ENCODE measurements around the gene TRIM69. TPM values are rescaled to one million over a fixed set of nuclear protein-coding genes. Genes with fewer than 3 reads are reported as not detected.
"Not testable (repeated sequence)": the region's sequence is repeated elsewhere in the genome, so short reads cannot be mapped to it uniquely, and the experiment has no call there.

Gene TRIM69
- total RNA-seq, 1 donor from 2014 or later: 9.7 TPM

DNA sequence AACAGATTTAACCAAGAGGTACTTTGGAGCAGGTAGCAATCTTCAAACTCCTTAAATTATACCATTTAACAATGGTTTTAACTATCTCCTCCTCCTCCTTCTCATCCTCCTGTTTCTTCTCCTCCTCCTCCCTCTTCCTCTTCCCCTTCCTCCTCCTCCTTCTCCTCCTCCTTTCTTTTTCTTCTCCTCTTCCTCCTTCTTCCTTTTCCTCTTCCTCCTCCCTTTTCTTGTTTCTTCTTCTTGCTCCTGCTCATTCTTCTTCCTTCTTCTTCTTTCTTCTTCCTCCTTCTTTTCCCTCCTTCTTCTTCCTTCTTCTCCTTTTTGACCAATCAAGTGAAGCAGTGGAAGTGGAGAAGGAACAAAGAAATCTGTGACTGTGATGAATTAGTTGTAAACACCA is 39.3 kb upstream of the TRIM69 start:
- no peak for DNase-seq (ENCODE audit: low spot score)
- H3K9me3 Mint-ChIP-seq (ENCODE audit: low read depth): peaks cover 24% of the 10 kb centered on the region
- H3K4me1 Mint-ChIP-seq (ENCODE audit: low read depth): no peaks in the 10 kb centered on the region
- H3K36me3 Mint-ChIP-seq (ENCODE audit: low read depth): peaks cover 8% of the 10 kb centered on the region
- peaks cover 45% of the 10 kb centered on the region for H3K27me3 Mint-ChIP-seq (ENCODE audit: low read depth)
- TF ChIP-seq, protein P1, sequence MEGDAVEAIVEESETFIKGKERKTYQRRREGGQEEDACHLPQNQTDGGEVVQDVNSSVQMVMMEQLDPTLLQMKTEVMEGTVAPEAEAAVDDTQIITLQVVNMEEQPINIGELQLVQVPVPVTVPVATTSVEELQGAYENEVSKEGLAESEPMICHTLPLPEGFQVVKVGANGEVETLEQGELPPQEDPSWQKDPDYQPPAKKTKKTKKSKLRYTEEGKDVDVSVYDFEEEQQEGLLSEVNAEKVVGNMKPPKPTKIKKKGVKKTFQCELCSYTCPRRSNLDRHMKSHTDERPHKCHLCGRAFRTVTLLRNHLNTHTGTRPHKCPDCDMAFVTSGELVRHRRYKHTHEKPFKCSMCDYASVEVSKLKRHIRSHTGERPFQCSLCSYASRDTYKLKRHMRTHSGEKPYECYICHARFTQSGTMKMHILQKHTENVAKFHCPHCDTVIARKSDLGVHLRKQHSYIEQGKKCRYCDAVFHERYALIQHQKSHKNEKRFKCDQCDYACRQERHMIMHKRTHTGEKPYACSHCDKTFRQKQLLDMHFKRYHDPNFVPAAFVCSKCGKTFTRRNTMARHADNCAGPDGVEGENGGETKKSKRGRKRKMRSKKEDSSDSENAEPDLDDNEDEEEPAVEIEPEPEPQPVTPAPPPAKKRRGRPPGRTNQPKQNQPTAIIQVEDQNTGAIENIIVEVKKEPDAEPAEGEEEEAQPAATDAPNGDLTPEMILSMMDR (IDR thresholded peaks at IDR 0.05): no peak
- no peak overlapping the region for H3K4me3 Mint-ChIP-seq (ENCODE audit: unreplicated experiment)
- H3K27ac Mint-ChIP-seq (ENCODE audit: unreplicated experiment): no peak overlapping the region

DNA sequence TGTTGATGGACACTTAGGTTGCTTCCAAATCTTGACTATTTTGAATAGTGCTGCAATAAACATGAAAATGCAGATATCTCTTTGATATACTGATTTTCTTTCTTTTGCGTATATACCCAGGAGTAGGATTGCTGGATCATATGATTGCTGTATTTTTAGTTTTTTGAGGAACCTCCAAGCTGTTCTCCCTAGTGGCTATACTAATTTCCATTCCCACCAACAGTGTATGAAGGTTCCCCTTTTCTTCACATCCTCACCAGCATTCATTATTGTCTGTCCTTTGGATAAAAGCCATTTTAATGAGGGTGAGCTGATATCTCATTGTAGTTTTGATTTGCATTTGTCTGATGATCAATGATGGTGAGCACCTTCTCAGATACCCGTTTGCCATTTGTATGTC is 37.7 kb upstream of the TRIM69 start:
- peaks cover 38% of the 10 kb centered on the region for H3K9me3 Mint-ChIP-seq (ENCODE audit: low read depth)
- no peak overlapping the region for H3K27ac Mint-ChIP-seq (ENCODE audit: unreplicated experiment)
- TF ChIP-seq, protein P1 (IDR thresholded peaks at IDR 0.05): no peak
- peaks cover 45% of the 10 kb centered on the region for H3K27me3 Mint-ChIP-seq (ENCODE audit: low read depth)
- H3K36me3 Mint-ChIP-seq (ENCODE audit: low read depth): peaks cover 13% of the 10 kb centered on the region
- no peaks in the 10 kb centered on the region for H3K4me1 Mint-ChIP-seq (ENCODE audit: low read depth)
- no peak for DNase-seq (ENCODE audit: low spot score)
- H3K4me3 Mint-ChIP-seq (ENCODE audit: unreplicated experiment): no peak overlapping the region

DNA sequence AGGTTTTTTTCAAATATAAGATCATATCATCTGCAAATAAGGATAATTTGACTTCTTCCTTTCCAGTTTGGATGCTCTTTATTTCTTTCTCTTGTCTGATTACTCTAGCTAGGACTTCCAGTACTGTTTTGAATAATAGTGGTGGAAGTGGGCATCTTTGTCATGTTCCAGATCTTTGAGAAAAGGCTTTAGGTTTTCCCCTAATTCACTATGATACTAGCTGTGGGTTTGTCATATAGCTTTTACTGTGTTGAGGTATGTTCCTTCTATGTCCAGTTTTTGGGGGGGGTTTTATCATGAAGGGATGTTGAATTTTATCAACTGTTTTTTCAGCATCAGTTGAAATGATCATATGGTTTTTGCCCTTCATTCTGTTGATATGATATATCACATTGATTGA is 35.7 kb upstream of the TRIM69 start:
- Mint-ChIP-seq H3K27me3 (ENCODE audit: low read depth) (peaks cover 35% of the 10 kb centered on the region), H3K36me3 (ENCODE audit: low read depth) (peaks cover 15% of the 10 kb centered on the region), H3K9me3 (ENCODE audit: low read depth) (peaks cover 44% of the 10 kb centered on the region)
- not testable (repeated sequence) for H3K27ac Mint-ChIP-seq (ENCODE audit: unreplicated experiment); H3K4me3 Mint-ChIP-seq (ENCODE audit: unreplicated experiment); DNase-seq (ENCODE audit: low spot score); H3K4me1 Mint-ChIP-seq (ENCODE audit: low read depth)

DNA sequence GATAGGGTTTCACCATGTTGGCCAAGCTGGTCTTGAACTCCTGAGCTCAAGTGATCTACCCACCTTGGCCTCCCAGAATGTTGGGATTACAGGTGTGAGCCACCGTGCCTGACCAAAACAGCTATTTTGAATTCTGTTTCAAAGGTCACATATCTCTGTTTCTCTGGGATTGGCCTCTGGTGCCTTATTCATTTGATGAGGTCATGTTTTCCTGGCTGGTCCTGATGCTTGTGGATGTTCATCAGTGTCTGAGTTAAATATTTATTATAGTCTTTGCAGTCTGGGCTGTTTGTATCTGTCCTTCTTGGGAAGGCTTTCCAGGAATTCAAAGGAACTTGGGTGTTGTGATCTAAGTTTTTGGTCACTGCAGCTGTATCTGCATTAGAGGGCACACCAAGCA is 30.3 kb upstream of the TRIM69 start:
- H3K9me3 Mint-ChIP-seq (ENCODE audit: low read depth): peaks cover 24% of the 10 kb centered on the region
- H3K4me1 Mint-ChIP-seq (ENCODE audit: low read depth): peaks cover 7% of the 10 kb centered on the region
- no peak for DNase-seq (ENCODE audit: low spot score)
- TF ChIP-seq, protein P1 (IDR thresholded peaks at IDR 0.05): no peak
- no peak overlapping the region for H3K27ac Mint-ChIP-seq (ENCODE audit: unreplicated experiment)
- peaks cover 8% of the 10 kb centered on the region for H3K36me3 Mint-ChIP-seq (ENCODE audit: low read depth)
- no peak overlapping the region for H3K4me3 Mint-ChIP-seq (ENCODE audit: unreplicated experiment)
- H3K27me3 Mint-ChIP-seq (ENCODE audit: low read depth): peaks cover 4% of the 10 kb centered on the region

DNA sequence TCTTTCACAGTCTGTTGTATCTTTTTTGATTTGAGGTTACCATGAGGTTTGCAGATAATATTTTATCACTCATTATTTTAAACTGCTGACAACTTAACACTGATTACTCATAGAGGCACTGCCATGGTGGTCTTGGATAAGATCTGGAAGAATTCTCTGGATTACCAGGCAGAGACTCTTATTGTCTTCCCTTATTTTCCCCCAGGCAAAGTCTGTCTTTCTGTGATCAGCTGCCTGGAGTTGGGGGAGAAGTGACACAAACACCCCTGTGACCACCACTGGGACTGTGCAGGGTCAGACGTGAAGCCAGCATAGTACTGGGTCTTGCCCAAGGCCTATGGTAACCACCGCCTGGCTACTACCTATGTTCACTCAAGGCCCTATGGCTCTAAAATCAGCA is 29.9 kb upstream of the TRIM69 start:
- Mint-ChIP-seq H3K4me3 (ENCODE audit: unreplicated experiment) (no peak overlapping the region), H3K4me1 (ENCODE audit: low read depth) (peaks cover 8% of the 10 kb centered on the region), H3K27me3 (ENCODE audit: low read depth) (peaks cover 4% of the 10 kb centered on the region), H3K9me3 (ENCODE audit: low read depth) (peaks cover 24% of the 10 kb centered on the region), H3K36me3 (ENCODE audit: low read depth) (peaks cover 8% of the 10 kb centered on the region), H3K27ac (ENCODE audit: unreplicated experiment) (no peak overlapping the region)
- DNase-seq (ENCODE audit: low spot score): no peak
- TF ChIP-seq, protein P1 (IDR thresholded peaks at IDR 0.05): no peak

DNA sequence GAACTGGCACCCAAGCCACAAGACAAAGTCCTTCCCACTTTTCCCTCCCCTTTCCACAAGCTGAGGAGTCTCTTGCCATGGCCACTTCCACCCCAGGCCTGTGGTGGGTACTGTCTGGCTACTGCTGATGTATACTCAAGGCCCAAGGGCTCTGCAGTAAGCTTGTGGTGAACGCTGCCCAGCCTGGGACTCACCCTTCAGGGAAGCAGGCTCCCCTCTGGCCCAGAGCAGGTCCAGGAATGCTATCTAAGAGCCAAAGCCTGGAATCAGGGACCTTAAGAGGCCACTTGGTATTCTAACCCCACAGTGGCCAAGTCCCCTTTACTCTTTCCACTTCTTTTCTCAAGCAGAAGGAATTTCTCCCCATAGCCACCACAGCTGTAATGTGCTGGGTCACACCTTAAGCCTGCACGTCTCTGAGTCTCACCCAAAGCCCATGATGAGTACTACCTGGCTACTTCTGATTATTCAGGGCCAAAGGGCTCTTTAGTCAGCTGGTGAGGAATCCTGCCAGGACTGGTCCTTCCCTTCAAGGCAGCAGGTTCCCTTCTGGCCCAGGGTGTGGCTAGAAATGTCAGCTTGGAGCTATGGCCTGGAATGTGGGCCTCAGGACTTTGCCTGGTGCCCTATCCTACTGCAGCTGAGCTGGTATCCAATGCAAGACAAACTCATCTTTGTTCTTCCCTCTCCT is 29.2 kb upstream of the TRIM69 start:
- no peak overlapping the region for H3K4me3 Mint-ChIP-seq (ENCODE audit: unreplicated experiment)
- no peak for DNase-seq (ENCODE audit: low spot score)
- no peaks in the 10 kb centered on the region for H3K27me3 Mint-ChIP-seq (ENCODE audit: low read depth)
- TF ChIP-seq, protein P1 (IDR thresholded peaks at IDR 0.05): no peak
- peaks cover 7% of the 10 kb centered on the region for H3K36me3 Mint-ChIP-seq (ENCODE audit: low read depth)
- peaks cover 10% of the 10 kb centered on the region for H3K4me1 Mint-ChIP-seq (ENCODE audit: low read depth)
- peaks cover 19% of the 10 kb centered on the region for H3K9me3 Mint-ChIP-seq (ENCODE audit: low read depth)
- H3K27ac Mint-ChIP-seq (ENCODE audit: unreplicated experiment): no peak overlapping the region

All from chondrocyte (in vitro differentiated cells).